AML-193 (cell line): Measurements from ENCODE around the gene CEP250.
"Not testable (repeated sequence)": the region's sequence is repeated elsewhere in the genome, so short reads cannot be mapped to it uniquely, and the experiment has no call there.

Experiments used
- DNase-seq, 2 experiments: peaks; one replicate each; lab custom pipeline; 2025; lab: John Stamatoyannopoulos, UW

Gene CEP250

GRCh38 chr20:35454881-35455609 lies at the start of gene CEP250:
Gene CEP250, plus strand, starts transcription at chr20:35455598. Its CDS starts 6,770 bp downstream, at chr20:35462368.
- DNase-seq = peak; percentile 90 to 95

- no peak for DNase-seq
These were observed 49.6 kb upstream of the CEP250 start for GRCh38 chr20:35405775-35406174.

GRCh38 chr20:35408270-35408669 lies 47.1 kb upstream of the CEP250 start:
- no peak for DNase-seq

GRCh38 chr20:35409542-35409941 lies 45.9 kb upstream of the CEP250 start:
- DNase-seq = no peak

GRCh38 chr20:35410613-35411012 lies 44.8 kb upstream of the CEP250 start:
- no peak for DNase-seq

- DNase-seq = no peak
These were observed 34.1 kb upstream of the CEP250 start for GRCh38 chr20:35421322-35421721.

GRCh38 chr20:35431621-35432429 lies 23.6 kb upstream of the CEP250 start:
- DNase-seq = no peak

GRCh38 chr20:35432430-35432735 lies 23.0 kb upstream of the CEP250 start:
- DNase-seq = no peak

GRCh38 chr20:35433337-35433736 lies 22.1 kb upstream of the CEP250 start:
- no peak for DNase-seq

GRCh38 chr20:35434085-35435005 lies 21.1 kb upstream of the CEP250 start:
- DNase-seq = no peak

GRCh38 chr20:35436177-35436573 lies 19.2 kb upstream of the CEP250 start:
- DNase-seq = no peak

- DNase-seq = no peak
These were observed 17.8 kb upstream of the CEP250 start for GRCh38 chr20:35437599-35437998.

GRCh38 chr20:35443003-35443402 lies 12.4 kb upstream of the CEP250 start:
- DNase-seq = no peak

GRCh38 chr20:35444226-35444625 lies 11.2 kb upstream of the CEP250 start:
- no peak for DNase-seq

GRCh38 chr20:35446356-35447078 lies 8.9 kb upstream of the CEP250 start:
- no peak for DNase-seq

- peak; percentile 74 to 77 for DNase-seq
These were observed 8.2 kb upstream of the CEP250 start for GRCh38 chr20:35447082-35447789.

GRCh38 chr20:35448788-35449373 lies 6.5 kb upstream of the CEP250 start:
- DNase-seq = no peak

GRCh38 chr20:35449855-35450254 lies 5.5 kb upstream of the CEP250 start:
- not testable (repeated sequence) for DNase-seq

- DNase-seq = no peak
These were observed 4.1 kb upstream of the CEP250 start for GRCh38 chr20:35451295-35451694.

GRCh38 chr20:35453647-35454046 lies 1.8 kb upstream of the CEP250 start:
- no peak for DNase-seq

GRCh38 chr20:35456700-35457099 lies 1.3 kb downstream of the CEP250 start:
- DNase-seq = not testable (repeated sequence)
